HG02852 (cell line): ENCODE data around the gene NCKAP5.

Experiments used
- ATAC-seq: cut with Tn5 transposase; IDR thresholded peaks from one replicate; pipeline ENCODE4 v1.9.1; 2021; ENCODE audit warnings: mild to moderate bottlenecking, moderate library complexity; ENCODE audit not compliant: unreplicated experiment

The NCKAP5 gene

GRCh38 chr2:133175926-133176325 lies 392.3 kb downstream of the NCKAP5 start:
- no peak for ATAC-seq

- no peak for ATAC-seq
Measured at GRCh38 chr2:133173224-133173623, 395.0 kb downstream of the NCKAP5 start.

- no peak for ATAC-seq
Measured at GRCh38 chr2:133171393-133172004, 396.8 kb downstream of the NCKAP5 start.

GRCh38 chr2:133169274-133169912 lies 398.9 kb downstream of the NCKAP5 start:
- ATAC-seq: no peak

- no peak for ATAC-seq
Measured at GRCh38 chr2:133167990-133168389, 400.3 kb downstream of the NCKAP5 start.

- ATAC-seq: no peak
Measured at GRCh38 chr2:133167223-133167622, 401.0 kb downstream of the NCKAP5 start.

GRCh38 chr2:133166031-133166430 lies 402.2 kb downstream of the NCKAP5 start:
- ATAC-seq: no peak

GRCh38 chr2:133163111-133163510 lies 405.2 kb downstream of the NCKAP5 start:
- no peak for ATAC-seq

- no peak for ATAC-seq
Measured at GRCh38 chr2:133158442-133158841, 409.8 kb downstream of the NCKAP5 start.

GRCh38 chr2:133158024-133158423 lies 410.2 kb downstream of the NCKAP5 start:
- no peak for ATAC-seq

- no peak for ATAC-seq
Measured at GRCh38 chr2:133157141-133157540, 411.1 kb downstream of the NCKAP5 start.

GRCh38 chr2:133152801-133153200 lies 415.5 kb downstream of the NCKAP5 start:
- no peak for ATAC-seq

- ATAC-seq: no peak
Measured at GRCh38 chr2:133148187-133148586, 420.1 kb downstream of the NCKAP5 start.

- ATAC-seq: no peak
Measured at GRCh38 chr2:133146893-133147292, 421.4 kb downstream of the NCKAP5 start.

- ATAC-seq: no peak
Measured at GRCh38 chr2:133143645-133144044, 424.6 kb downstream of the NCKAP5 start.

GRCh38 chr2:133142087-133142486 lies 426.2 kb downstream of the NCKAP5 start:
- no peak for ATAC-seq

GRCh38 chr2:133140620-133141019 lies 427.6 kb downstream of the NCKAP5 start:
- no peak for ATAC-seq

GRCh38 chr2:133139847-133140533 lies 428.3 kb downstream of the NCKAP5 start:
- ATAC-seq: no peak

GRCh38 chr2:133138693-133139092 lies 429.6 kb downstream of the NCKAP5 start:
- ATAC-seq: no peak

GRCh38 chr2:133135035-133135654 lies 433.1 kb downstream of the NCKAP5 start:
- ATAC-seq: no peak

- no peak for ATAC-seq
Measured at GRCh38 chr2:133130548-133131246, 437.6 kb downstream of the NCKAP5 start.
